Astrocyte (in vitro differentiated cells and primary cell): Measurements from ENCODE around the gene FOXO6. TPM values are rescaled to one million over a fixed set of nuclear protein-coding genes. Genes with fewer than 3 reads are reported as not detected.
A peak's percentile ranks its signal among the peaks of the same experiment; 100 is the strongest.

Source experiments
- DNase-seq: peaks from one replicate; pipeline ENCODE4 v3.0.0-alpha.2; 2010; ENCODE audit warnings: low read depth
- FAIRE-seq: peaks from 2 replicates; lab custom pipeline; 2011; peaks lifted over from hg19 to GRCh38; lab: Jason Lieb, UNC
- H2AFZ ChIP-seq: 2 replicates; pipeline ENCODE4 v1.6.0; 2012; ENCODE audit warnings: low read depth, low read length, inconsistent platforms
- H3K27ac ChIP-seq: 2 replicates; pipeline ENCODE4 v1.5.1; 2011; ENCODE audit warnings: low read depth, low read length, inconsistent platforms
- H3K27me3 ChIP-seq: 2 replicates; pipeline ENCODE4 v1.6.0; 2011; ENCODE audit warnings: low read length, inconsistent platforms; ENCODE audit not compliant: insufficient read depth
- H3K36me3 ChIP-seq: 2 replicates; pipeline ENCODE4 v1.5.1; 2011; ENCODE audit warnings: low read length, inconsistent platforms; ENCODE audit not compliant: insufficient read depth
- H3K4me1 ChIP-seq: 2 replicates; pipeline ENCODE4 v1.5.1; 2011; ENCODE audit warnings: low read length, inconsistent platforms; ENCODE audit not compliant: insufficient read depth
- H3K4me2 ChIP-seq: 2 replicates; pipeline ENCODE4 v1.6.0; 2012; ENCODE audit warnings: low read length, inconsistent platforms
- H3K4me3 ChIP-seq: 2 replicates; pipeline ENCODE4 v1.5.1; 2011; ENCODE audit warnings: low read depth, mild to moderate bottlenecking, low read length, inconsistent platforms; ENCODE audit not compliant: insufficient read depth
- H3K79me2 ChIP-seq: 2 replicates; pipeline ENCODE4 v1.6.0; 2012; ENCODE audit warnings: mild to moderate bottlenecking, low read length, inconsistent platforms; ENCODE audit not compliant: insufficient read depth
- H3K9ac ChIP-seq: 2 replicates; pipeline ENCODE4 v1.6.0; 2012; ENCODE audit warnings: mild to moderate bottlenecking, low read length, inconsistent platforms
- H3K9me3 ChIP-seq: 2 replicates; pipeline ENCODE4 v1.5.1; 2012; ENCODE audit warnings: low read depth, mild to moderate bottlenecking, low read length, inconsistent platforms; ENCODE audit not compliant: insufficient read depth
- H4K20me1 ChIP-seq: 2 replicates; pipeline ENCODE4 v1.6.0; 2012; ENCODE audit warnings: low read length, inconsistent platforms; ENCODE audit not compliant: insufficient read depth
- H3K27ac Mint-ChIP-seq: one replicate; pipeline ENCODE4 v1.8.0; 2021; ENCODE audit warnings: mild to moderate bottlenecking, mixed read lengths; ENCODE audit not compliant: unreplicated experiment
- H3K27me3 Mint-ChIP-seq: one replicate; pipeline ENCODE4 v1.8.0; 2021; ENCODE audit warnings: low read depth, mixed read lengths; ENCODE audit not compliant: unreplicated experiment
- H3K36me3 Mint-ChIP-seq: one replicate; pipeline ENCODE4 v1.8.0; 2021; ENCODE audit warnings: low read depth, mixed read lengths; ENCODE audit not compliant: unreplicated experiment
- H3K4me1 Mint-ChIP-seq: one replicate; pipeline ENCODE4 v1.8.0; 2021; ENCODE audit warnings: low read depth, mixed read lengths; ENCODE audit not compliant: unreplicated experiment
- H3K4me3 Mint-ChIP-seq: one replicate; pipeline ENCODE4 v1.8.0; 2021; ENCODE audit warnings: mild to moderate bottlenecking, moderate library complexity, mixed read lengths; ENCODE audit not compliant: unreplicated experiment
- H3K9me3 Mint-ChIP-seq: one replicate; pipeline ENCODE4 v1.8.0; 2021; ENCODE audit warnings: mild to moderate bottlenecking, mixed read lengths; ENCODE audit not compliant: unreplicated experiment
- EZH2 ChIP-seq: IDR thresholded peaks from 2 replicates; pipeline ENCODE4 v1.6.1; 2012; ENCODE audit warnings: mild to moderate bottlenecking, low read length, inconsistent platforms; ENCODE audit not compliant: insufficient read depth
- total RNA-seq: library from RNA; stranded (reverse); gene quantifications from 2 replicates; pipeline ENCODE4 v1.2.1, GENCODE V29; 2021
- TF ChIP-seq, protein P1 (sequence below): IDR thresholded peaks from 2 replicates; pipeline ENCODE4 v1.5.1; 2011; ENCODE audit warnings: low read depth, mild to moderate bottlenecking, inconsistent platforms, low read length, moderate library complexity; ENCODE audit not compliant: insufficient read depth

FOXO6 gene
- total RNA-seq, 1 donor from 2014 or later = 1.2 TPM

DNA sequence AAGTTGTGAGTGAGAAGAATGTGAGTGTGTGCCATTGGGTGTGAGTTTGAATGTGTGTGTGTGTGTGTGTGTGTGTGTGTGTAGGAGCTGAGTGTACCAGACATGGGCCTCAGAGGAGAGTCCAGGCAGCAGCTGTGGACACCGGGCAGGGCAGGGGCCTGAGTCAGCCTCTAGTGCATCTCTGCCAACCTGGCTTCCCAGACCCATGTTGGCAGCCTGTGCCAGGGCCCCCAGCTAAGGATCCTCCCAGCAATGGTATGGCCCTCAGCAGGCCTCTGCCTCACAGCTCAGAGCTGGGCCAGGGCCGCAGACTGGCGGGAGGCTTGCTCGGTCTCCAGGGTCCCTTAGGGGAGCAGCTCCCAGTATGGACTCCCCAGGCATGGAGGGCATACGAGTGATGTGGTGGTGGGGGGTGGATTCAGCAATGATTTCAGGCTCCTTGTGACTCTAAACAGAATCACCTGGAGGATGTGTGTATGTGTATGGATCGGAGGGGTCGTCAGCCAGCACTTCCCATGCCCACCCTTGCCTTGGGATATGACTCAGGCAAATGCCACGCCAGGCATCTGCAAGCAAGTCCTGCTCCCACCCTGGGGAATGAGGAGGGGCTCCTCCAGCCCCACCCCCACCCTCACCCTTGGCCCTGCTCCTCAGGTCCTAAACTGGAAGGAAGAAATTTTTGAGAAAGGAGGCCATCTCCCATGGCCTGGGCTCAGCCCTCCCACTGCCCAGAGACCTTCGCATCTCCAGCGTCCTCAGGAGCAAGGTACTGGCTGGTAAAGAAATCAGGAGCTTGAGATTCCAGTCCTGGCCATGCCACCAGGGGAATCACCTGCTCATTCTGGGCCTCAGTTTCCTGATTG is 1.8 kb upstream of the FOXO6 start:
- H3K27me3 ChIP-seq = peaks cover 22% of the 10 kb centered on the region
- H3K9ac ChIP-seq = no peak overlapping the region
- TF ChIP-seq EZH2 = no peak
- TF ChIP-seq, protein P1, sequence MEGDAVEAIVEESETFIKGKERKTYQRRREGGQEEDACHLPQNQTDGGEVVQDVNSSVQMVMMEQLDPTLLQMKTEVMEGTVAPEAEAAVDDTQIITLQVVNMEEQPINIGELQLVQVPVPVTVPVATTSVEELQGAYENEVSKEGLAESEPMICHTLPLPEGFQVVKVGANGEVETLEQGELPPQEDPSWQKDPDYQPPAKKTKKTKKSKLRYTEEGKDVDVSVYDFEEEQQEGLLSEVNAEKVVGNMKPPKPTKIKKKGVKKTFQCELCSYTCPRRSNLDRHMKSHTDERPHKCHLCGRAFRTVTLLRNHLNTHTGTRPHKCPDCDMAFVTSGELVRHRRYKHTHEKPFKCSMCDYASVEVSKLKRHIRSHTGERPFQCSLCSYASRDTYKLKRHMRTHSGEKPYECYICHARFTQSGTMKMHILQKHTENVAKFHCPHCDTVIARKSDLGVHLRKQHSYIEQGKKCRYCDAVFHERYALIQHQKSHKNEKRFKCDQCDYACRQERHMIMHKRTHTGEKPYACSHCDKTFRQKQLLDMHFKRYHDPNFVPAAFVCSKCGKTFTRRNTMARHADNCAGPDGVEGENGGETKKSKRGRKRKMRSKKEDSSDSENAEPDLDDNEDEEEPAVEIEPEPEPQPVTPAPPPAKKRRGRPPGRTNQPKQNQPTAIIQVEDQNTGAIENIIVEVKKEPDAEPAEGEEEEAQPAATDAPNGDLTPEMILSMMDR = no peak
- H4K20me1 ChIP-seq = no peaks in the 10 kb centered on the region
- FAIRE-seq = no peak
- Mint-ChIP-seq H3K4me1 (peaks cover 25% of the 10 kb centered on the region), H3K4me3 (peak overlapping the region; percentile 69), H3K27ac (peak overlapping the region; percentile 53), H3K9me3 (no peaks in the 10 kb centered on the region), H3K27me3 (peaks cover 41% of the 10 kb centered on the region), H3K36me3 (no peaks in the 10 kb centered on the region)
- DNase-seq = peak; percentile 62
- H3K4me1 ChIP-seq = peaks cover 41% of the 10 kb centered on the region
- no peaks in the 10 kb centered on the region for H3K36me3 ChIP-seq
- no peak overlapping the region for H3K4me2 ChIP-seq
- no peak overlapping the region for H3K27ac ChIP-seq
- no peak overlapping the region for H3K4me3 ChIP-seq
- H3K9me3 ChIP-seq = no peaks in the 10 kb centered on the region
- H2AFZ ChIP-seq = no peak overlapping the region
- H3K79me2 ChIP-seq = no peaks in the 10 kb centered on the region

DNA sequence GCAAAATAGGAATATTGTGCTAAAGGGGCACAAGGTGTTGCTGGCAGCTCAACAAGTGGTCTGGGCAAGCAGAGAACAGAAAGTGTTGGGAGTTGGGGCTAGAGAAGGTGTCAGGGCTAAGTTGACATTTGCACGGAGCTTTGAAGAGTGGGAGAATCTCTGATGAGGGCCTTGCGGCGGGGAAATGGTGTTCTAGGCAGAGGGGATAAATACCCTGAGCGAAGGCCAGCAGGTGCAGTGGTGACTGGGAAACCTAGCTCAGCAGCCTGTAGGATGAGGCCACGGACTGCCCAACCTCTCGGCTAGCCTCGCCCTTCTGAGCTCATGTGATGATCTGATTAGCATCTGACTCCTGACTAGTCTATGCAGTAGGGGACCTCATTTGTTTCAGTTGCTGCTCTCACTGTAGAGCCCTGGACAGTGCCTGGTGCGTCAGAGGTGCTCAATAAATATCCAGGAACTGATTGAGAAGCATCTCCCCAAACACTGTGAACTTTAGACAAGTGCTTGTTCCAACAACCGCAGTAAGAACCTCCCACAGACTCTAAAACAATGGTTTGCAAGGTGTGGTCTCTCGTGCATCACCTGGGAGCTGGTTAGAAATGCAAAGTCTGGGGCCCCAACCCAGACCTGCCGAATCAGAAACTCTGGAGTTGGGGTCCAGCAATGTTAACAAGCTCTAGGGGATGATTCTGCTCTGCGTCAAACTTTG is 1.0 kb upstream of the FOXO6 start:
- H3K27ac Mint-ChIP-seq = peak overlapping the region; percentile 75
- DNase-seq = no peak
- Histone ChIP-seq H4K20me1 (peaks cover 1% of the 10 kb centered on the region), H3K36me3 (no peaks in the 10 kb centered on the region), H3K27ac (no peak overlapping the region), H3K79me2 (no peaks in the 10 kb centered on the region), H3K4me1 (peaks cover 41% of the 10 kb centered on the region), H3K27me3 (peaks cover 22% of the 10 kb centered on the region), H3K9ac (no peak overlapping the region), H3K4me2 (peak overlapping the region; percentile 65), H3K9me3 (no peaks in the 10 kb centered on the region), H2AFZ (no peak overlapping the region), H3K4me3 (peak overlapping the region; percentile 17)
- peak overlapping the region; percentile 79 for H3K4me3 Mint-ChIP-seq
- TF ChIP-seq, protein P1 = no peak
- no peak for TF ChIP-seq EZH2
- no peaks in the 10 kb centered on the region for H3K9me3 Mint-ChIP-seq
- peaks cover 46% of the 10 kb centered on the region for H3K27me3 Mint-ChIP-seq
- H3K4me1 Mint-ChIP-seq = peaks cover 24% of the 10 kb centered on the region
- H3K36me3 Mint-ChIP-seq = no peaks in the 10 kb centered on the region
- no peak for FAIRE-seq
